Measurements from ENCODE around the gene TMPRSS3. TPM values are rescaled to one million over a fixed set of nuclear protein-coding genes. Genes with fewer than 3 reads are reported as not detected.

Gene TMPRSS3
- total and polyA plus RNA-seq, 9 of the 15 experiments (the other 6 are each of a cell fraction or from before 2014, with no cell fraction given) = 0.07 TPM; not detected in 8

GRCh38 chr21:42397746-42398394 is 2.0 kb upstream of the TMPRSS3 start (continued):
- no peak for TF ChIP-seq TAF9B (IDR thresholded peaks at IDR 0.05; ENCODE audit: partially characterized antibody)
- no peak for TF ChIP-seq ZNF133 (CRISPR knock-in tag; IDR thresholded peaks at IDR 0.05)
- TF ChIP-seq, protein P1, sequence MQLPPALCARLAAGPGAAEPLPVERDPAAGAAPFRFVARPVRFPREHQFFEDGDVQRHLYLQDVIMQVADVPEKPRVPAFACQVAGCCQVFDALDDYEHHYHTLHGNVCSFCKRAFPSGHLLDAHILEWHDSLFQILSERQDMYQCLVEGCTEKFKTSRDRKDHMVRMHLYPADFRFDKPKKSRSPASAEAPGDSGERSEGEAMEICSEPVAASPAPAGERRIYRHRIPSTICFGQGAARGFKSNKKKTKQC (CRISPR knock-in tag; IDR thresholded peaks at IDR 0.05) = no peak
- no peak for TF ChIP-seq RBBP5 (IDR thresholded peaks at IDR 0.05; ENCODE audit: borderline replicate concordance, insufficient read depth, low read length, poor library complexity, severe bottlenecking)
- no peak for TF ChIP-seq ZNF717 (CRISPR knock-in tag; IDR thresholded peaks at IDR 0.05)
- no peak for TF ChIP-seq XRCC4 (IDR thresholded peaks at IDR 0.05; ENCODE audit: extremely low read depth, insufficient read depth, insufficient read length)
- TF ChIP-seq PCBP1 (IDR thresholded peaks at IDR 0.05; ENCODE audit: low read depth, low read length, poor library complexity, severe bottlenecking) = no peak
- TF ChIP-seq ZNF316 (IDR thresholded peaks at IDR 0.05) = peak; percentile 60
- TF ChIP-seq MYBL2 (IDR thresholded peaks at IDR 0.05; ENCODE audit: low read depth) = no peak
- no peak for TF ChIP-seq MYBL2 (CRISPR knock-in tag; IDR thresholded peaks at IDR 0.05; ENCODE audit: borderline replicate concordance)
- TF ChIP-seq NFE2 (IDR thresholded peaks at IDR 0.05; ENCODE audit: low read depth) = peak; percentile 79
- peak; percentile 47; the same call in 1 of the 2 replicates for TF ChIP-seq MGA (IDR thresholded peaks at IDR 0.05)
- no peak for TF ChIP-seq SP1 (CRISPR knock-in tag; IDR thresholded peaks at IDR 0.05)
- TF ChIP-seq POLR3A (IDR thresholded peaks at IDR 0.05; ENCODE audit: borderline replicate concordance, extremely low read depth, insufficient read depth, insufficient read length) = no peak
- TF ChIP-seq MTA3 (IDR thresholded peaks at IDR 0.05; ENCODE audit: borderline replicate concordance) = no peak
- TF ChIP-seq STAT5B (CRISPR knock-in tag; IDR thresholded peaks at IDR 0.05) = no peak
- no peak for TF ChIP-seq RUNX1 (IDR thresholded peaks at IDR 0.05; ENCODE audit: low read depth)
